Hypothalamus (tissue), 51 donors: Measurements from ENCODE around the gene MAPK1.
"Not testable (repeated sequence)": the region's sequence is repeated elsewhere in the genome, so short reads cannot be mapped to it uniquely, and the experiment has no call there.

Experiments used
- DNase-seq, 51 donors: peaks; one replicate each; lab custom pipeline; 2025; lab: John Stamatoyannopoulos, UW

The MAPK1 gene

DNA sequence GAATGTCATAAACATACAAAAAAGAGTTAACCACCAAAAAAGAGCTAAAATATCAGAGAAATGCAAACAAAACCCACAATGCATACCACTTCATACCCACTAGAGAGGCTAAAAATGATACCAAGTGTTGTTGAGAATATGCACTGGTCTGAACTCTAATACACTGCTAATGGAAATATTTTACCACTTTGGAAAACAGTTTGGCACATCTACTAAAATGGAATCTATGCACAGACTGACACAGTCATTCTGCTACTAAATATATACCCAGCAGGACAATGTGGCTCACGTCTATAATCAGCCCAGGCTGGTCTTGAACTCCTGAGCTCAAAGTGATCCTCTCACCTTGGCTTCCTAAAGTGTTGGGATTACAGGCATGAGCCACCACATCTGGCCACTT lies 18.0 kb downstream of the MAPK1 start:
- DNase-seq: no peak

DNA sequence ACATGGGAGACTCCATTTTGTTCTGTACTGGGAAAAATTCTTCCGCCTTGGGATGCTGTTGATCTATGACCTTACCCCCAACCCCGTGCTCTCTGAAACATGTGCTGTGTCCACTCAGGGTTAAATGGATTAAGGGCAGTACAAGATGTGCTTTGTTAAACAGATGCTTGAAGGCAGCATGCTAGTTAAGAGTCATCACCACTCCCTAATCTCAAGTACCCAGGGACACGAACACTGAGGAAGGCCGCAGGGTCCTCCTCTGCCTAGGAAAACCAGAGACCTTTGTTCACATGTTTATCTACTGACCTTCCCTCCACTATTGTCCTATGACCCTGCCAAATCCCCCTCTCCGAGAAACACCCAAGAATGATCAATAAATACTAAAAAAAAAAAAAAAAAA lies 19.4 kb downstream of the MAPK1 start:
- DNase-seq: not testable (repeated sequence)

DNA sequence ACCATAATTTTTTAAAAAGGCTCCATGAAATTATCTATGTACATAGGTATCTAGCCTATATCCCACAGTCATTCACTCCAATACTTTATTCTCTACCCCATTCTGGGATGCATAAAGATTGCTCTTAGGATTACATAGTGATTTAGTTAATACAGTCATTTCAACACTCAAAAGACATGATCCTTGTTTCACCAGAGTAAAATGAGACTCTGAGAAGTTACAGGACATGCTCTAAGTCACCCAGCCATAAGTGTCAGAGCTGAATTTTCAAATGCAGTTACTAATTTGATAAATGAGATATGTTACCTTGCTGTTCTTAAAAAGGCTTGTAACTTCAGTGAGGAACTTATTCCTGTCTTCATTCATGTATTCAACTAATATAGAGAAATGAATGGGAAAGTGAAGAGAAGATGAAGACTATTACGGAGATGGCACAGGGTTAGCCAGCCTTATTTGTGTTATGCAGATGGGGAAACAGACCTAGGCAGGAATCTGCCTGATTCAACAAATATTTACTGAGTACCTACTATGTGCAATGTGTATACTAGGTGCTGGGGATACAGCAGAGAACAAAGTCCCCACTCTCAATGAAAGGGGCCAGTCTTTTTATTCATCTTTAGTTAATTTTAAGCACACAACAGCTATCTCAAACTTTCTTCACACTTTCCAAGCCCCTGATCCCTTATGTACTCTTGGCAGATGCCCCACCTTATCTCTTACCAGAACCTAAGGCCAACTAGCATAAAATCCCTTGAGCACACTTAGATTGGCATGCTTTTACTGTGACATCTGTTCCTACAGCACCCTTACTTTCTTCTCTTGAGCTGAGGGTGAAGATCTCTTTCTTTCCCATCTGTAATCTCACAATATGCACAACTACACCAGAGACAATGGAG lies 21.6 kb downstream of the MAPK1 start:
- DNase-seq: no peak

DNA sequence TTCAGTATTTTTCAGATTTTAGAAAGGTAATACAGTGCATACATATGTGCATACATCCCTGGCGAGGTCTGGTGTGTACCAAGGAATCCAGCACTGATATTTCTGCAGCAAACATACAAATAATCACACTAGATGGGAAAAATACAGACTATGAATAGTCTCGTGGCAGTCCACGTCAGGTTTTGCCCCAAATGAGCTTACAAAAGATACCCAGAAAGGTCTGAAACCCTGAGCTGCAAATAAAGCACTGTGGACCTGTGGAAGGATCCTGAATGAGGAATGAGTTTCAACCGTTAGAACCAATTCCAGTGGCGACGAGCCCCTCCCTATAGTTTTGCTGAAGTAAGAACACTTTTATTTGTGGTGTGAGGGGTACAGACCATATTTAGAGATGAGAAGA lies 24.5 kb downstream of the MAPK1 start:
- DNase-seq: no peak

DNA sequence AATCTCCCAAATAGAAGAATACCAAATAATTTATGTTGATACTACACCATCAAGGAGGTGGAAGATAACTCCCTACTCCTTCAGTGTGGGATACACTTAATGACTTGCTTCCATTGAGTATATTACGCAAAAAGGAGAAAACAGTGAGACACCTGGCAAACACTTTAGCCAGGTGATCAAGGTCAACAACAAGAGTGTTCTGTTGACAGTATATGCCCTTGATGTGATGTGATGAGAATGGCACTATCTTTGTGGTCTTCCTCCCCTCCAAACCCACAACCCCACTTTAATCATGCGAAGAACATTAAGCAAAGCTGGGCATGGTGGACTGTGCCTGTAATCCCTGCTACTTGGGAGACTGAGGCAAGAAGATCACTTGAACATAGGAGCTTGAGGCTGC lies 26.0 kb downstream of the MAPK1 start:
- no peak for DNase-seq

DNA sequence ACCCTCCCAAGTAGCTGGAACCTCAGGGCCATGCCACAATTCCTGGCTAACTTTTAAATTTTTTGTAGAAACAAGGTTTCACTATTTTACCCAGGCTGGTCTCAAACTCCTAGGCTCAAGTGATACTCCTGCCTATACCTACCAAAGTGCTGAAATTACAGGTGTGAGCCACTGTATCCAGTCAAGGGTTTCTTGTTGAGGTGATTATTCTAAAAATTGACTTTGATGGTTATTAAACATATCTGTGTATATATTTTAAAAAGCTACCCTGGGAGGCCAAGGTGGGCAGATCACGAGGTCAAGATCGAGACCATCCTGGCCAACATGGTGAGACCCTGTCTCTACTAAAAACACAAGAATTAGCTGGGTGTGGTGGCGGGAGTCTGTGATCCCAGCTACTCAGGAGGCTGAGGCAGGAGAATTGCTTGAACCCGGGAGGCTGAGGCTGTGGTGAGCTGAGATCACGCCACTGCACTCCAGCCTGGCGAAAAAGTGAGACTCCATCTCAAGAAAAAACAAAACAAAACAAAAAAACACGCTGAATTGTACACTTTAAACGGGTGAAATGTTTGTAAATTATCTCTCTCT lies 27.1 kb downstream of the MAPK1 start:
- no peak for DNase-seq

DNA sequence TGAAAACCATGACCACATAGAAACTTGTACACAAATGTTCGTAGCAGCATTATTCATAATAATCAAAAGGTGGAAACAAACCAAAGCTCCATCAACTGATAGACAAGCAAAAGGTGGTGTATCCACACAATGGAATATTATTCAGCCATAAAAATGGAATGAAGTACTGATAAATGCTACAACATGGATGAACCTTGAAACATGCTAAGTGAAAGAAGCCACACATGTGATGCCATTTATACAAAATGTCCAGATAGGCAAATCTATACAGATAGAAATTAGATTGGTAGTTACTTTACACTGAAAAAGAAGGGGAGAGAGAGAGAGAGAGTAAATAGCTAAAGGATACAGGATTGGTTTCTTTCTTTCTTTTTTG lies 27.7 kb downstream of the MAPK1 start:
- no peak for DNase-seq

DNA sequence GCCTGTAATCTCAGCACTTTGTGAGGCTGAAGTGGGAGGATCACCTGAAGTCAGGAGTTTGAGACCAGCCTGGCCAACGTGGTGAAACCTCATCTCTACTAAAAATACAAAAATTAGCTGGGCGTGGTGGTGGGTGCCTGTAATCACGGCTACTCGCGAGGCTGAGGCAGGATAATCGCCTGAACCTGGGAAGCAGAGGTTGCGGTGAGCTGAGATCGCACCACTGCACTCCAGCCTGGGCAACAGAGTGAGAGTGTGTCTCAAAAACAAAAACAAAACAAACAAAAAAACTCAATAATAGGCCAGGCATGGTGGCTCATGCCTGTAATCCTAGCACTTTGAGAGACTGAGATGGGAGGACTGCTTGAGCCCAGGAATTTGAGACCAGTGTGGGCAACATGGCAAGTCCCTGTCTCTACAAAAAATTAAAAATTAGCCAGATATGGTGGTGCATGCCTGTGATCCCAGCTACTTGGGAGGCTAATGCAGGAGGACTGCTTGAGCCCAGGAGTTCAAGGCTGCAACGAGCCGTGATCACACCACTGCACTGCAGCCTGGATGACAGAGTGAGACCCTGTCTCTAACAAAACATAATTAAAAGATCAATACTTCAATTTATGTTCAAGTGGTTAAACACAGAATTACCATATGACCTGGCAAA lies 28.2 kb downstream of the MAPK1 start:
- DNase-seq: not testable (repeated sequence)

DNA sequence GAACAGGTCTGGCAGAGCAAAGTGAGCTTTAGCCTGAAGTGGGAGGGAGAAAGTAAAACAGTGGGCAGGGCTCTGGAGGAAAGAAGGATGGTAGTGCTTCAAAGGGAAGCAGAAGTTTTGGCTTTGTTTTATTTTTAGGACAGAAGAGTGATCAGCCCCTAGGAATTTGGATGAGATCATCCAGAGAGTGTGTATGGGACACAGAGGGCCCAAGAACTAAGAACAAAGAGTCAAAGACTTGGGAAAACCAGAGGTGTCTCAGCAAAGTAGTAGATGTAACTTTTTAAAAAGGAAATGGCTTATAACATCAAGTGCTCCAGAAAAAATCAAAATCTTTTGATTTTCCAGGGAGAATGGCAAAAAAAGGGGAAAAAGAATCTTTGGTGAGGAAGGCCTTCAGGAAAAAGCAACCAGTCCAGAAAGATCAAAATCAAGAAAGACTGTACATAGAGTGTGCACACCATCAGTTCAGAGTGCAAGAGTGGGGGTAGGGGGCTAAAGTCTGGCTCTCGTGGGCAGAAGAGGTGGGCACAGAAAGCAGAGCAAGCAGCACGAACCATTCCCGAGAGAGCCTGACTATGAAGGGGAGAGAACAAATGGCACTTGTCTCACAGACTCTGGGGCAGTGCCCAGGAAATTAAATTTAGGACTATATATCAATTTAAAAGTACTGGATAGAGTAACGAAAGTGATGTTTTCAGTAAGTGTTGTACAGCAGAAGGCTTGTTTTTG lies 30.0 kb downstream of the MAPK1 start:
- no peak for DNase-seq

DNA sequence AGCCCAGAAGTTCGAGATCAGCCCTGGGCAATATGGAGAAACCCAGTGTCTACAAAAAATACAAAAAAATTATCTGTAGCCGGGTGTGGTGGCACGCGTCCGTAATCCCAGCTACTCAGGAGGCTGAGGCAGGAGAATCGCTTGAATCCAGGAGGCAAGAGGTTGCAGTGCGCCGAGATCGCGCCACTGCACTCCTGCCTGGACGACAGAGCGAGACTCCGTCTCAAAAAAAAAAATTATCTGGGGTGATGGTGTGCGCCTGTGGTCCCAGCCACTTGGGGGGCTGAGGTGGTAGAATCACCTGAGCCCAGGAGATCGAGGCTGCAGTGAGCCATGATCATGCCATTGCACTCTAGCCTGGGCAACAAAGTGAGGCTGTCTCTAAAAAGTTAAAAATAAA lies 31.0 kb downstream of the MAPK1 start:
- DNase-seq: not testable (repeated sequence)

DNA sequence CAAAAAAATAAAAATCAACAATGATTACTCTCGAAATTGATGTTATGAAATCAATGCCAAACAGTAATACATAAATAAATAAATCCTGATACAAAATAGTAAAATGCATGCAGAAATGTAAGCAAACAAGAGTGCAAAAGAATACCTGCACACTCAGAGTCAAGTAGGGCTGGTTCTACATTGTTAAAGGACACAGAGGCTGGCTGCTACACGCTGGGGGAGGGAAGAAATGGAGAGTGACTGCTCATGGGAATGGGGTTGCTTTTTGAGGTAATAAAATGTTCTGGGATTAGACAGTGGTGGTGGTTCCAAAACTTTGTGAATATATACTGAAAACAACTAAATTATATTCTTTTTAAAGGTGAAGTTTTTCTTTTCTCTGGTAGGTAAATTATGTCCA lies 32.1 kb downstream of the MAPK1 start:
- DNase-seq: no peak

DNA sequence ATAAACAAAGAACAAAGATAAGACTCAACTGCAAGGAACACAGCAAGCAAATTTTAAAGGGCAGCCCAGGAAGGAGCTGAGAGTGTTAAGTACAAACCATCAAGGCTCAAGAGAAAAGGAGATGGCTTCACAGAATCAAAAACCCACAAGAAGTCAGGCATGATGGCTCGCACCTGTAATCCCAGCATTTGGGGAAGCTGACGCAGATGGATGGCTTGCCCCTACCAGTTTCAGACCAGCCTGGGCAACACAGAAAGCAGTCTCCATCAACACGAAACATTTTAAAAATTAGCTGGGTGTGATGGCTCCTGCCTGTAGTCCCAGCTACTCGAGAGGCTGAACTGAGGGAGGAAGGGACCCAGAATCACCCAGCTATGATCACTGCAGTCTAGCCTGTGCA lies 32.6 kb downstream of the MAPK1 start:
- DNase-seq: no peak

DNA sequence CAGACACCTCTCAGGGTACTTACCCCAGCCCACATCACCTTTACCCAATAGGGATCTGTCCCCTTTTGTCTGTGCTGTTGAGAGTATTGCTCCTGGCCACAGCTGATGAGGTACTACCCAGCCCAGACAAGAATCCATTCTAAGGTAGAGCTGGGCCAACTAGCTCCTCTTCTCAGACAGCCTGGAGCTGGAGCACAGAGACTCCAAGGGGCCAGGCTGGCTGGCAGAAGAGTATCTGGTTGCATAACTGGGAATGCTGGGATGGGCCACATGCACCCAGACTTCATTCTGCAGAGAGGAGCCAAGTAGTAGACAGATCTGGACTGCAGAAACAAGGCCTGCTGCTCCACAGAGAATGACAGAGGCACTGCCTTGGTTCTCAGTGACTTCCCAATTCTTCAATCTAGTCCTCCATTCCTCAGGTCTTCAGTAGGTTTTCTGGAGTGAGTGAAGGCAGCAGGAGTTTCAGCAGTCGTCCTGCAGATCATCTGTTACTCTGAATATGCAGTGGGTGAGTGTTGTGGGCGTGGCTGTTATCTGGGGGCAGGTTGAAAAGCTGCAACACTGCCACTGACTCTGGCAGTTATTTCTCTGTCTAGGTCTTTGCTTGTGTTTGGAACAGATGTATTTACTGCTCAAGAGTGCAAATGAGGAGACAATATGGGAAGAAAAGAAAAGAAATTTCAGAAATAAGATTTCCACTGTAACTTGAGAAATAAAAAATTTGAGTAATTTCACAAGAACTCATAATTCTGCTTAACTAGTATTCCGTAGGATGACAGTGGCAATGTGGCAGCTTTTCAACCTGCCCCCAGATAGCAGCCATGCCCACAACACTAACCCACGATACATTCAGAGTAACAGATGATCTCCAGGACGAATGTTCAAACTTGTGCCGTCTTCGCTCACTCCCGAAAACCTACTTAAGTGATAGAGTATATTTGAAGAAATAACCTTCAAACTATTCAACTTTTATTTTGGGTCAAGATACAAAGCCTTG lies 34.9 kb downstream of the MAPK1 start:
- peak in 1 of 51 donors; percentile 10 for DNase-seq

DNA sequence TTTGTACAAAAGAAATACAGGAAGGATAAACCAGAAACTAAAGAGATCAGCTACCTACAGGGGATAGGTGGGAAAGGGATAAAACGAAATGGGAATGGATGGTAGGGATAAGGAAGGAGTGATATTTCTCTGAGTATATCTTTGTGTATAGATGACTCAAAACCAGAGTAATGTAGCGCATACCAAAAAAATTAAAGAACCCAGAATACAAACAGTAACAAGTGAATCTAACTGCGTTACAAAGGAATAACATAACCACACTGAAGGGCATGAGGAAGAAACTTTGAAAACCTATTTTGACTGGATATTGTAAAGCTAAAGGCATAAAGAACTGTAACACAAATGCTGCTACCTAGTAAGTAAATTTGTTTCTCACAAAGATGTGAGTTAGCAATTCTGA lies 37.9 kb downstream of the MAPK1 start:
- DNase-seq: no peak

DNA sequence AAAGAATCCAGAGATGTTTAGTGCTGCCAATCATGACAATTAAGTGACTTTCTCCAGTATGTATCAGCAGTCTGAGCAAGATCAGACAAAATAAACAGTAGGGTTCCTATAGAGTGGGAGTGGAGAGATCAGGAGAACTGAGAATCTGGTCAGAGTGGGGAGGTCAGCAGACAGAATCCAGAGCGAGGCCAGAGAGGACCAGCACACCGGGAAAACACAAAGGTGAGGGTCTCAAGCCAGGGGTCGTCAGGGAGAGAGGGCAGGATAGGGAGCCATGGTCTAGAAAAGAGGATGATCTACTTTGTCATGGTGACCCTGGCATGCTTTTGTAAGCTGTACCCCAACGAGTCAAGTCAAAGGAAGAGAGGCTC lies 39.2 kb downstream of the MAPK1 start:
- no peak for DNase-seq

DNA sequence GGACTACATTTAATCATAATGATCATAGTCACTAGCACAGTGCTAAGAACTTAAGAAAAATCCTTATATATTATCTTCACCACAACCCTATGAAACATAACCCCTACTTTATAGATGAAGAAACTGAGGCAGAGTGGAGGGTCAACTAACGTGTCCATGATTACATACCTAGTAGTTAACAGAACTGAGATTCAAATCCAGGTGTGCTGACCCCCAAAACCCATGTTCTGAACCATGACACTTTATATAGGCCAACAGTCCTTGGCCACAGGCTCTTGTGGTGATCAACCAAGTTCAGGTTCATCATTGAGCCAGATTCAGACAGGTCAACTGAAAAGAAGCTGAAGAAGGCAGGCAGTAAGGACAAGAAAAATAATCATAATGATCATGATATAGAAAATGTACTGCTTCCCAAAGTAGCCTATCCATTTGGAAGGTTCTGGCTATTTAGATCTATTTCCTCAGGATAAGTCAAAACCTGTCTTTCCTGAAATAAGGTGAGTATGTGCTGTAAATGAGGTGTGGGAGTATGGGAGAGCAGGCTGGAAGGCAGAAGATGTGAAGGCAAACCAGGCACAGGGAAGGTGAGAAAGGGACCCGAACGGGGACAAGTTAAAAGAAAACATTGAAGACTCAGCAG lies 39.7 kb downstream of the MAPK1 start:
- no peak for DNase-seq

DNA sequence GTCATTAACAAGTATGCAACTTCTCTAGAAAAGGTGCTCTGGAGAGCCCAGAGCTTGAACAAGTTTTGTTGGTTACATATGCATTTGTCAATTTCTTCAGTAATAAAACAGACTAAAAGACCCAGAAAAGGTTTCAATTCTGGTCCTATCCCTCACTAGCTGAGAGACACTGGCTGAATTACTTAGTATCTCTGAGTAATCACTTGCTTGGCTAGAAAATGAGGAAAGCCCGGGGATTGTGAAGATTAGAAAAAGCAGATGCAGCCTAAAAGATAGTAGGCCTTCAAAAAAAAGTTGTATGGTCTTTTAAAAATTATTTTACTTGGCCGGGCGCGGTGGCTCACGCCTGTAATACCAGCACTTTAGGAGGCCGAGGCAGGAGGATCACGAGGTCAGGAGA lies 41.2 kb downstream of the MAPK1 start:
- DNase-seq: no peak

DNA sequence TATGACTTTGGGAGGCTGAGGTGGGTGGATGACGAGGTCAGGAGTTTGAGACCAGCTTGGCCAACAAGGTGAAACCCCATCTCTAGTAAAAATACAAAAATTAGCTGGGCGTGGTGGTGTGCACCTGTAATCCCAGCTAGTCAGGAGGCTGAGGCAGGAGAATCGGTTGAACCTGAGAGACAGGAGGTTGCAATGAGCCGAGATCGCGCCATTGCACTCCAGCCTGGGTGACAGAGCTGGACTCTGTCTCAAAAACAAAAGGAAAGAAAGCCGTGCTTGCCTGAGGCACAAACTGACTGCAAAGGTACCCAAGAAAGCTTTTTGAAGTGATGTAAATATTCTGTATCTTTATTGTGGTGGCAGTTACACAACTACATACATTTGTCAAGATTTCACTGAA lies 42.5 kb downstream of the MAPK1 start:
- DNase-seq: not testable (repeated sequence)

DNA sequence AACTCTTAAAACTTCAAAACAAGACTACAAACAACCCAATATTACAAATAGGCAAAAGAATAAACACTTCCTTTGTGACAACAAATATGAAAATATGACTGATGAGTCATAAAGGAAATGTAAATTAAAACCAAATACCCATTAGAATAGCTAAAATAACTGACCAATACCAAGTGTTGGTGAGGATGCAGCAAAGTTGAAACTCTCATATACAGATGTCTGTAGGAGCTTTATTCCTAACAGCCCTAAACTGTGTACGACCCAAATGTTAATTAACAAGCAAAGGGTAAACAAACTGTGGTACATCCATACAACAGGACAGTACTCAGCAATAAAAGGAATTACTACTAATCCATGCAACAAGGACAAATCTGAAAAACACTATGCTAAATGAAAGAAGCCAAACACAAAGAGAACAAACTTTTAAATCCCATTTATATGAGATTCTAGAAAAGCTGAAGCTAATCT lies 43.0 kb downstream of the MAPK1 start:
- no peak for DNase-seq
